ENCODE data around the gene ILKAP.

The ILKAP gene

GRCh38 chr2:238155761-238156694, 47.5 kb downstream of the ILKAP start:
- no peaks in the 10 kb centered on the region for H3F3A ChIP-seq (ENCODE audit: insufficient read depth, low read length)
- H3K9me2 ChIP-seq (ENCODE audit: low read depth, low read length), result no peaks in the 10 kb centered on the region

GRCh38 chr2:238155051-238155760, 48.3 kb downstream of the ILKAP start:
- Histone ChIP-seq H3K4me3 (ENCODE audit: low read depth, low read length, poor library complexity, severe bottlenecking) (no peak overlapping the region), H3K4me1 (ENCODE audit: insufficient read depth, low read length, severe bottlenecking) (peaks cover 11% of the 10 kb centered on the region), H3K9ac (ENCODE audit: low read length) (no peak overlapping the region), H3K27me3 (ENCODE audit: insufficient read depth, low read length) (no peaks in the 10 kb centered on the region; the same call in 1 of the 2 replicates), H2AFZ (ENCODE audit: low read length) (no peak overlapping the region), H3K27ac (ENCODE audit: low read depth, low read length, poor library complexity, severe bottlenecking) (no peak overlapping the region), H3K4me2 (ENCODE audit: low read length) (no peak overlapping the region), H3K9me3 (ENCODE audit: low read length) (no peaks in the 10 kb centered on the region), H3K36me3 (ENCODE audit: insufficient read depth, low read length) (no peaks in the 10 kb centered on the region; the same call in 1 of the 2 replicates), H3K9me2 (ENCODE audit: low read depth, low read length) (no peaks in the 10 kb centered on the region), H3K79me2 (ENCODE audit: insufficient read depth, low read length) (no peaks in the 10 kb centered on the region), H4K20me1 (ENCODE audit: insufficient read depth, low read length) (no peaks in the 10 kb centered on the region), H3F3A (ENCODE audit: insufficient read depth, low read length) (no peaks in the 10 kb centered on the region)
- TF ChIP-seq EZH2 (IDR thresholded peaks at IDR 0.05; ENCODE audit: borderline replicate concordance, low read length) (no peak), CTCF (IDR thresholded peaks at IDR 0.05; ENCODE audit: low read length) (no peak)

More at GRCh38 chr2:238155761-238156694, 47.5 kb downstream of the ILKAP start:
- H3K4me3 ChIP-seq (ENCODE audit: low read depth, low read length, poor library complexity, severe bottlenecking), result no peak overlapping the region
- no peak overlapping the region for H3K9ac ChIP-seq (ENCODE audit: low read length)
- H3K27ac ChIP-seq (ENCODE audit: low read depth, low read length, poor library complexity, severe bottlenecking), result no peak overlapping the region
- H4K20me1 ChIP-seq (ENCODE audit: insufficient read depth, low read length), result no peaks in the 10 kb centered on the region
- H3K27me3 ChIP-seq (ENCODE audit: insufficient read depth, low read length), result no peaks in the 10 kb centered on the region; the same call in 1 of the 2 replicates
- peaks cover 20% of the 10 kb centered on the region for H3K4me1 ChIP-seq (ENCODE audit: insufficient read depth, low read length, severe bottlenecking)
- no peaks in the 10 kb centered on the region for H3K9me3 ChIP-seq (ENCODE audit: low read length)
- H3K36me3 ChIP-seq (ENCODE audit: insufficient read depth, low read length), result no peaks in the 10 kb centered on the region; the same call in 1 of the 2 replicates
- no peak overlapping the region for H3K4me2 ChIP-seq (ENCODE audit: low read length)
- no peak overlapping the region for H2AFZ ChIP-seq (ENCODE audit: low read length)
- TF ChIP-seq CTCF (IDR thresholded peaks at IDR 0.05; ENCODE audit: low read length) (no peak), EZH2 (IDR thresholded peaks at IDR 0.05; ENCODE audit: borderline replicate concordance, low read length) (no peak)
- no peaks in the 10 kb centered on the region for H3K79me2 ChIP-seq (ENCODE audit: insufficient read depth, low read length)

GRCh38 chr2:238154570-238154969, 48.9 kb downstream of the ILKAP start:
- H3K27ac ChIP-seq (ENCODE audit: low read depth, low read length, poor library complexity, severe bottlenecking), result no peak overlapping the region
- no peaks in the 10 kb centered on the region for H3F3A ChIP-seq (ENCODE audit: insufficient read depth, low read length)
- TF ChIP-seq CTCF (IDR thresholded peaks at IDR 0.05; ENCODE audit: low read length), result no peak
- TF ChIP-seq EZH2 (IDR thresholded peaks at IDR 0.05; ENCODE audit: borderline replicate concordance, low read length), result no peak
- no peak overlapping the region for H3K9ac ChIP-seq (ENCODE audit: low read length)
- H3K9me2 ChIP-seq (ENCODE audit: low read depth, low read length), result no peaks in the 10 kb centered on the region
- H3K79me2 ChIP-seq (ENCODE audit: insufficient read depth, low read length), result no peaks in the 10 kb centered on the region
- H3K27me3 ChIP-seq (ENCODE audit: insufficient read depth, low read length), result peaks cover 6% of the 10 kb centered on the region; the same call in 1 of the 2 replicates
- no peaks in the 10 kb centered on the region for H4K20me1 ChIP-seq (ENCODE audit: insufficient read depth, low read length)
- no peak overlapping the region for H3K4me2 ChIP-seq (ENCODE audit: low read length)
- peaks cover 5% of the 10 kb centered on the region for H3K4me1 ChIP-seq (ENCODE audit: insufficient read depth, low read length, severe bottlenecking)
- H3K9me3 ChIP-seq (ENCODE audit: low read length), result no peaks in the 10 kb centered on the region
- no peak overlapping the region for H3K4me3 ChIP-seq (ENCODE audit: low read depth, low read length, poor library complexity, severe bottlenecking)
- H3K36me3 ChIP-seq (ENCODE audit: insufficient read depth, low read length), result no peaks in the 10 kb centered on the region; the same call in 1 of the 2 replicates
- H2AFZ ChIP-seq (ENCODE audit: low read length), result no peak overlapping the region
